ENCODE measurements around the gene THPO. TPM values are rescaled to one million over a fixed set of nuclear protein-coding genes. Genes with fewer than 3 reads are reported as not detected.
A peak's percentile ranks its signal among the peaks of the same experiment; 100 is the strongest.

Gene THPO
- total and polyA plus RNA-seq, 10 of the 15 experiments (the other 5 are each of a cell fraction or from before 2014, with no cell fraction given): not detected

DNA sequence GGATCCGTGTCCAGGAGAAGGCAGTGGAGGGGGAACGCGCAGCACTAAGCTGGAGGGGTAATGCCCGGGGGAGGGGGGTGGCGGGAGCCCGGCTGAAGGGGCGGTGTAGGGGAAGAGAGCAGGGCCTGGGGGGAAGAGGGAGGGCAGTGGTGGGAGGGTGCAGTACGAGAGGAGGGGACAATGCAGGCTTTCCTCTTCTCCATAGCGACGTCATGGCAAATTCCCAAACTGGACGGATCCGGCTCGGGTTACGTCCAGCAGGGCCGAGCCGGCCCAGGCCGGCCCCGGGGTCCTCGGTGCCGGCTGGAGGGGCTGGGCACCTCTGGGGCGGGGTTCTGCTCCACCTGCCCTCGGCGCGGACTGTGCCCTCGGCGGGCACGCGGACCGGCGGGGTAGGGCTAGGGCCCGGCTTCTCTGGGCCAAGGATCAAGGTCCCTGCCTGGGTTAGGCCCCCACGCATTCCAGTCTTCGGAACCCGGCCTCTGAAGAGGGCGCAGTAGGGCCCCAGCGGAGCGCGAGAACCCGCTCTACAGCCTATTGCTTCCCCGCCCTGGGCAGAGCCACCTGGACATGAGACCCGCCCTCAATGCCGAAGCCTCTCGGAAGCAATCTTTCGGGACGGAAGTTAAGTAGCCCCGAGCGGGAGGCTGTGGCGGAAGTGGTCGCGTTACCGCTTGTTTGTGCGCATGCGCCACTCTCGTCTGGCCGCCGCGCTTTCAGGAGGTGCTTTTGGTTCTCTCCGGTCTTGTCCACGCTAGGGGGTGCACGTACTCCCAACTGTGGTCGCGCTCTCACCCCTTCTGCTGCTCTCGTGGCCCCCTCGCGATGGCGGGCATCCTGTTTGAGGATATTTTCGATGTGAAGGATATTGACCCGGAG lies 15.1 kb downstream of the THPO start (continued):
- TF ChIP-seq, protein P1, sequence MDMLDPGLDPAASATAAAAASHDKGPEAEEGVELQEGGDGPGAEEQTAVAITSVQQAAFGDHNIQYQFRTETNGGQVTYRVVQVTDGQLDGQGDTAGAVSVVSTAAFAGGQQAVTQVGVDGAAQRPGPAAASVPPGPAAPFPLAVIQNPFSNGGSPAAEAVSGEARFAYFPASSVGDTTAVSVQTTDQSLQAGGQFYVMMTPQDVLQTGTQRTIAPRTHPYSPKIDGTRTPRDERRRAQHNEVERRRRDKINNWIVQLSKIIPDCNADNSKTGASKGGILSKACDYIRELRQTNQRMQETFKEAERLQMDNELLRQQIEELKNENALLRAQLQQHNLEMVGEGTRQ (IDR thresholded peaks at IDR 0.05; ENCODE audit: borderline replicate concordance, low read depth, low read length): no peak
- TF ChIP-seq SRF (IDR thresholded peaks at IDR 0.05; ENCODE audit: low read depth in 2 of 2, low read length in 2 of 2) (no peak), BCL3 (IDR thresholded peaks at IDR 0.05; ENCODE audit: borderline replicate concordance, insufficient read depth, low read depth, low read length, poor library complexity, severe bottlenecking) (no peak), NFIC (IDR thresholded peaks at IDR 0.05; ENCODE audit: low read depth, low read length) (no peak), PAX5 (IDR thresholded peaks at IDR 0.05; ENCODE audit: borderline replicate concordance, low read depth, low read length) (no peak), ZNF274 (IDR thresholded peaks at IDR 0.05; ENCODE audit: insufficient read depth, insufficient read length) (no peak), E2F4 (IDR thresholded peaks at IDR 0.05; ENCODE audit: low read depth, low read length) (no peak), KAT2A (conservative IDR thresholded peaks at IDR 0.05; ENCODE audit: control insufficient read depth, low read depth, low read length) (no peak), CHD1 (IDR thresholded peaks at IDR 0.05; ENCODE audit: low read depth, low read length) (no peak), GATAD2B (conservative IDR thresholded peaks at IDR 0.05; ENCODE audit: low read depth) (peak; percentile 66), CREB1 (IDR thresholded peaks at IDR 0.05; ENCODE audit: low read depth) (peak; percentile 70), MAX (IDR thresholded peaks at IDR 0.05; ENCODE audit: low read depth, low read length) (peak; percentile 51; the same call in 1 of the 2 replicates), ZZZ3 (IDR thresholded peaks at IDR 0.05; ENCODE audit: control insufficient read depth, insufficient read length, low read depth) (no peak), CUX1 (IDR thresholded peaks at IDR 0.05; ENCODE audit: insufficient replicate concordance, low read depth, low read length) (no peak), ZNF687 (IDR thresholded peaks at IDR 0.05) (peak; percentile 67)
